HCT116 (cell line): ENCODE measurements around the gene SOD3. TPM values are rescaled to one million over a fixed set of nuclear protein-coding genes. Genes with fewer than 3 reads are reported as not detected.

Experiments used
- ATAC-seq: fragments of 200-7000 bp; cut with Tn5 transposase; 2 replicates; pipeline ENCODE4 v1.9.1; 2020; ENCODE audit warnings: mild to moderate bottlenecking, moderate library complexity
- BruUV-seq: library from RNA; stranded (reverse); fragments of 400-500 nt; replicated peaks from 2 replicates; lab custom pipeline; 2021; lab: Mats Ljungman, UMichigan
- CTCF ChIA-PET: fragments of 300-600 bp; sonication (Branson Sonifier 250); formaldehyde crosslinking; loops from one replicate; lab custom pipeline; 2021; ENCODE audit warnings: antibody characterized with exemption; lab: Charles Lee
- POLR2A ChIA-PET: fragments of 300-600, 350-600 bp; sonication (Branson Sonifier 250); formaldehyde crosslinking; loops from one replicate; lab custom pipeline; 2021; ENCODE audit warnings: antibody characterized with exemption; lab: Charles Lee
- RAD21 ChIA-PET, 2 experiments: fragments of 300-600 bp; sonication (Branson Sonifier 250); formaldehyde crosslinking; loops; one replicate each; lab custom pipeline; 2023; ENCODE audit warnings: low total read pairs in 2 of 2; ENCODE audit not compliant: uncharacterized antibody in 2 of 2, unreplicated experiment in 2 of 2, low non-redundant PET in 1 of 2; lab: Charles Lee
- DNase-seq: peaks from one replicate; pipeline ENCODE4 v3.0.0-alpha.2; 2010; ENCODE audit warnings: low read depth, low spot score
- H2AFZ ChIP-seq: fragments of 200-600 bp; shearing (Covaris generic), sonication (generic); 2 replicates; pipeline ENCODE4 v1.6.1; 2017; ENCODE audit warnings: low read depth, mixed run types, mixed read lengths, antibody characterized with exemption, low read length; ENCODE audit not compliant: poor library complexity, severe bottlenecking
- H3K27ac ChIP-seq: 2 replicates; pipeline ENCODE4 v1.5.1; 2012; ENCODE audit warnings: low read depth, low read length
- H3K27me3 ChIP-seq: fragments of 200-600 bp; sonication (generic); 2 replicates; pipeline ENCODE4 v1.6.1; 2016; ENCODE audit warnings: mixed run types, low read length, mixed read lengths; ENCODE audit not compliant: insufficient read depth
- H3K36me3 ChIP-seq, 2 experiments: fragments of 200-500 bp in 1 of 2; fragments of 200-600 bp in 1 of 2; sonication (Bioruptor generic) in 1 of 2; sonication (generic) in 1 of 2; 2 replicates each; pipeline versions ENCODE4 v1.5.1 to v1.6.1; 2014 to 2016; ENCODE audit warnings: low read length in 2 of 2, inconsistent platforms in 1 of 2, mixed read lengths in 1 of 2, mixed run types in 1 of 2; ENCODE audit not compliant: insufficient read depth in 2 of 2, control insufficient read depth in 1 of 2
- H3K4me1 ChIP-seq, 2 experiments: fragments of 200-600 bp in 1 of 2; sonication (generic) in 1 of 2; 2 replicates each; pipeline versions ENCODE4 v1.5.1 to v1.6.1; 2012 to 2017; ENCODE audit warnings: low read length in 2 of 2, inconsistent platforms in 1 of 2, mild to moderate bottlenecking in 1 of 2, mixed read lengths in 1 of 2, mixed run types in 1 of 2, moderate library complexity in 1 of 2; ENCODE audit not compliant: insufficient read depth in 2 of 2, control insufficient read depth in 1 of 2
- H3K4me2 ChIP-seq: fragments of 200-600 bp; sonication (generic); 2 replicates; pipeline ENCODE4 v1.6.1; 2017; ENCODE audit warnings: mixed run types, low read length, mixed read lengths
- H3K4me3 ChIP-seq, 2 experiments: fragments of 200-600 bp in 1 of 2; sonication (generic) in 1 of 2; replicated peaks in 1 of 2; 2 replicates each; pipeline ENCODE4 v1.5.1; 2011 to 2016; ENCODE audit warnings: low read length in 2 of 2, control low read depth in 1 of 2, low read depth in 1 of 2, mild to moderate bottlenecking in 1 of 2, mixed read lengths in 1 of 2, mixed run types in 1 of 2
- H3K79me2 ChIP-seq: fragments of 200-600 bp; sonication (generic); 2 replicates; pipeline ENCODE4 v1.6.1; 2017; ENCODE audit warnings: mild to moderate bottlenecking, mixed run types, low read length, moderate library complexity, mixed read lengths; ENCODE audit not compliant: insufficient read depth
- H3K9ac ChIP-seq: fragments of 200-600 bp; sonication (generic); 2 replicates; pipeline ENCODE4 v1.6.1; 2016; ENCODE audit warnings: low read length, mixed read lengths
- H3K9me2 ChIP-seq: fragments of 200-600 bp; sonication (generic), shearing (Covaris generic); 2 replicates; pipeline ENCODE4 v1.6.1; 2017; ENCODE audit warnings: mixed run types, mild to moderate bottlenecking, moderate library complexity; ENCODE audit not compliant: insufficient read depth
- H3K9me3 ChIP-seq, 2 experiments: fragments of 200-500 bp in 1 of 2; fragments of 200-600 bp in 1 of 2; sonication (Bioruptor generic) in 1 of 2; sonication (generic) in 1 of 2; 2 replicates each; pipeline ENCODE4 v1.6.1; 2014 to 2017; ENCODE audit warnings: low read length in 2 of 2, mixed read lengths in 2 of 2, inconsistent platforms in 1 of 2, low read depth in 1 of 2, mild to moderate bottlenecking in 1 of 2, mixed run types in 1 of 2, moderate library complexity in 1 of 2; ENCODE audit not compliant: control insufficient read depth in 1 of 2, insufficient read depth in 1 of 2
- H4K20me1 ChIP-seq: fragments of 200-600 bp; sonication (generic), shearing (Covaris generic); 2 replicates; pipeline ENCODE4 v1.6.1; 2017; ENCODE audit warnings: mixed run types, mild to moderate bottlenecking, moderate library complexity; ENCODE audit not compliant: insufficient read depth
- ATF3 ChIP-seq: IDR thresholded peaks from 2 replicates; pipeline ENCODE4 v1.6.1; 2012
- CEBPB ChIP-seq: IDR thresholded peaks from 2 replicates; pipeline ENCODE4 v1.6.1; 2012; ENCODE audit warnings: low read depth
- CTCF ChIP-seq, 3 experiments: fragments of 200-600 bp in 1 of 3; sonication (generic) in 1 of 3; IDR thresholded peaks in 2 of 3; conservative IDR thresholded peaks in 1 of 3; 2 replicates each; pipeline ENCODE4 v1.5.1; 2012 to 2017; ENCODE audit warnings: low read depth in 2 of 3, low read length in 2 of 3, antibody characterized with exemption in 1 of 3, borderline replicate concordance in 1 of 3, control low read depth in 1 of 3, mild to moderate bottlenecking in 1 of 3, mixed read lengths in 1 of 3, mixed run types in 1 of 3, moderate library complexity in 1 of 3; ENCODE audit not compliant: insufficient read depth in 1 of 3
- EGR1 ChIP-seq: IDR thresholded peaks from 2 replicates; pipeline ENCODE4 v1.6.1; 2012; ENCODE audit warnings: low read depth
- EZH2phosphoT487 ChIP-seq: fragments of 200-600 bp; IDR thresholded peaks from 2 replicates; pipeline ENCODE4 v1.6.1; 2018; ENCODE audit warnings: antibody characterized with exemption, borderline replicate concordance
- RAD21 ChIP-seq: IDR thresholded peaks from 2 replicates; pipeline ENCODE4 v1.6.1; 2012; ENCODE audit warnings: low read depth, mild to moderate bottlenecking
- REST ChIP-seq: IDR thresholded peaks from 2 replicates; pipeline ENCODE4 v1.6.1; 2012; ENCODE audit warnings: low read depth
- SIN3A ChIP-seq: IDR thresholded peaks from 2 replicates; pipeline ENCODE4 v1.6.1; 2012; ENCODE audit warnings: low read depth
- intact Hi-C: fragments of 100-400 bp; cut with micrococcal nuclease; formaldehyde crosslinking; loops from 2 replicates; pipeline ENCODE4 v1.10.0; 2022
- total RNA-seq: library from RNA; stranded (reverse); gene quantifications from one replicate; pipeline ENCODE4 v1.2.1, GENCODE V29; 2021; ENCODE audit not compliant: unreplicated experiment

The SOD3 gene
- total RNA-seq, 1 experiment from 2014 or later: 0.25 TPM

GRCh38 chr4:24800325-24800895 lies 5.0 kb downstream of the SOD3 start:
- no peaks in the 10 kb centered on the region for H4K20me1 ChIP-seq
- TF ChIP-seq RAD21 (no peak), CTCF (IDR thresholded peaks at IDR 0.05 in 2 of 3, conservative IDR thresholded peaks at IDR 0.05 in 1 of 3; ENCODE audit: borderline replicate concordance in 1 of 3, insufficient read depth in 1 of 3, low read depth in 2 of 3, low read length in 2 of 3) (no peak), CEBPB (no peak), REST (no peak), SIN3A (no peak), EGR1 (no peak), ATF3 (no peak), EZH2phosphoT487 (no peak)
- TF ChIP-seq, all 23 proteins: peak for 0
- no peaks in the 10 kb centered on the region for H3K79me2 ChIP-seq
- no peak overlapping the region for H3K9ac ChIP-seq
- no TSS peak for BruUV-seq
- DNase-seq: no peak
- H3K4me3 ChIP-seq: no peak overlapping the region
- intact Hi-C loops: no loop called here
- no peaks in the 10 kb centered on the region for H3K9me3 ChIP-seq
- no peak for ATAC-seq
- peaks cover 23% of the 10 kb centered on the region; the same call in 1 of the 2 replicates for H3K27me3 ChIP-seq
- H3K36me3 ChIP-seq: no peaks in the 10 kb centered on the region
- no peak overlapping the region for H3K27ac ChIP-seq
- H3K4me2 ChIP-seq: no peak overlapping the region
- H2AFZ ChIP-seq: no peak overlapping the region
- POLR2A ChIA-PET: no interaction called here
- H3K9me2 ChIP-seq: no peaks in the 10 kb centered on the region
- RAD21 ChIA-PET: no interaction called here
- CTCF ChIA-PET: no interaction called here
- H3K4me1 ChIP-seq: no peaks in the 10 kb centered on the region
